Gastrocnemius medialis (tissue), 4 donors: ENCODE results near the gene PRIM2.
"Not testable (repeated sequence)": the region's sequence is repeated elsewhere in the genome, so short reads cannot be mapped to it uniquely, and the experiment has no call there.

ENCODE experiments used
- CTCF ChIP-seq, 5 experiments: fragments of 450-650 bp in 3 of 5; fragments of 200-600 bp in 2 of 5; sonication (generic) in 2 of 5; IDR thresholded peaks in 4 of 5; conservative IDR thresholded peaks in 1 of 5; 1 replicate in 4 of 5; 2 replicates in 1 of 5; pipeline ENCODE4 v1.5.1; 2016 to 2019; ENCODE audit warnings: antibody characterized with exemption in 5 of 5, mild to moderate bottlenecking in 3 of 5, moderate library complexity in 3 of 5
- POLR2A ChIP-seq, 2 donors: fragments of 450-650 bp; IDR thresholded peaks; one replicate each; pipeline ENCODE4 v1.6.1; 2017; ENCODE audit warnings: antibody characterized with exemption in 2 of 2, mild to moderate bottlenecking in 2 of 2, moderate library complexity in 2 of 2

DNA sequence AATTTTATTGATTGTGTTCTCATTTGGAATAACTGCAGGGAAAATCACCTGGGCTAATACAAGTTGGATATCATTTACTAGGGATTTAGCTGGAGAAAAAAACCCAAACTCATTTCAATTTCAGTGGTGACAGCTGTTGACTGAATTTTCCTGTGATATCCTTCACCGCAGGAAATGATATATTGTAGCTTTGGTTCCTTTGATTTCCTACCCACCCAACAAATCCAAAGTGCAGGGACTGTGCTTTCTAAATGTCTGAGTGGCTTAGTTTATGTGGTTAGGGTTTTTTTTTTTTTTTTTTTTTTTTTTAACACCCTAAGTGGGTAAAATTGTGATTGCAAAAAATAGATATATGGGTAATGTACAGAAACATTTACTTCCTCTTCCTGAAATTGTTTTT, 203.7 kb downstream of the PRIM2 start:
- TF ChIP-seq CTCF (IDR thresholded peaks at IDR 0.05 in 4 of 5, conservative IDR thresholded peaks at IDR 0.05 in 1 of 5); POLR2A (IDR thresholded peaks at IDR 0.05): not testable (repeated sequence)
